GM18867 (cell line): ENCODE measurements around the gene MOB2.
A peak's percentile ranks its signal among the peaks of the same experiment; 100 is the strongest.

Source experiments
- ATAC-seq: cut with Tn5 transposase; IDR thresholded peaks from one replicate; pipeline ENCODE4 v1.9.1; 2021; ENCODE audit warnings: mild to moderate bottlenecking, moderate library complexity; ENCODE audit not compliant: unreplicated experiment

MOB2 gene

GRCh38 chr11:1486054-1486825 lies at the start of gene MOB2:
MOB2 (minus strand) TSS chr11:1486779; CDS start chr11:1486556, 223 bp downstream.
- no peak for ATAC-seq

GRCh38 chr11:1534682-1535081 lies 48.1 kb upstream of the MOB2 start:
- ATAC-seq = no peak

GRCh38 chr11:1534171-1534570 lies 47.6 kb upstream of the MOB2 start:
- ATAC-seq = no peak

- no peak for ATAC-seq
These were observed 46.8 kb upstream of the MOB2 start for GRCh38 chr11:1533342-1533725.

- no peak for ATAC-seq
These were observed 46.2 kb upstream of the MOB2 start for GRCh38 chr11:1532606-1533341.

- ATAC-seq = no peak
These were observed 45.5 kb upstream of the MOB2 start for GRCh38 chr11:1532014-1532586.

GRCh38 chr11:1531449-1532013 lies 45.0 kb upstream of the MOB2 start:
- no peak for ATAC-seq

- no peak for ATAC-seq
These were observed 44.3 kb upstream of the MOB2 start for GRCh38 chr11:1530686-1531448.

- no peak for ATAC-seq
These were observed 43.2 kb upstream of the MOB2 start for GRCh38 chr11:1529774-1530173.

- no peak for ATAC-seq
These were observed 42.7 kb upstream of the MOB2 start for GRCh38 chr11:1529286-1529685.

GRCh38 chr11:1528710-1529109 lies 42.1 kb upstream of the MOB2 start:
- ATAC-seq = no peak

- no peak for ATAC-seq
These were observed 40.2 kb upstream of the MOB2 start for GRCh38 chr11:1526785-1527184.

- ATAC-seq = no peak
These were observed 37.2 kb upstream of the MOB2 start for GRCh38 chr11:1523779-1524178.

GRCh38 chr11:1523077-1523476 lies 36.5 kb upstream of the MOB2 start:
- no peak for ATAC-seq

- ATAC-seq = no peak
These were observed 35.5 kb upstream of the MOB2 start for GRCh38 chr11:1522081-1522424.

- peak; percentile 78 for ATAC-seq
These were observed 35.0 kb upstream of the MOB2 start for GRCh38 chr11:1521382-1522080.

- ATAC-seq = no peak
These were observed 34.2 kb upstream of the MOB2 start for GRCh38 chr11:1520663-1521267.

- ATAC-seq = no peak
These were observed 33.7 kb upstream of the MOB2 start for GRCh38 chr11:1520209-1520662.

GRCh38 chr11:1519028-1520010 lies 32.7 kb upstream of the MOB2 start:
- ATAC-seq = no peak
